GM19023 (cell line): Measurements from ENCODE around the gene MID1.

Source experiments
- ATAC-seq: cut with Tn5 transposase; IDR thresholded peaks from one replicate; pipeline ENCODE4 v1.9.1; 2021; ENCODE audit warnings: mild to moderate bottlenecking, moderate library complexity; ENCODE audit not compliant: unreplicated experiment

The MID1 gene

GRCh38 chrX:10577853-10578252 is 42.5 kb downstream of the MID1 start:
- no peak for ATAC-seq

GRCh38 chrX:10576777-10577447 is 43.5 kb downstream of the MID1 start:
- ATAC-seq: no peak

GRCh38 chrX:10576186-10576585 is 44.2 kb downstream of the MID1 start:
- ATAC-seq: no peak

- ATAC-seq: no peak
These were observed 45.7 kb downstream of the MID1 start for GRCh38 chrX:10574663-10575062.

- no peak for ATAC-seq
These were observed 49.1 kb downstream of the MID1 start for GRCh38 chrX:10571260-10571659.

- ATAC-seq: no peak
These were observed 49.8 kb downstream of the MID1 start for GRCh38 chrX:10570601-10571000.

- no peak for ATAC-seq
These were observed 50.4 kb downstream of the MID1 start for GRCh38 chrX:10569946-10570345.

GRCh38 chrX:10568428-10568827 is 52.0 kb downstream of the MID1 start:
- ATAC-seq: no peak

GRCh38 chrX:10567136-10567535 is 53.2 kb downstream of the MID1 start:
- no peak for ATAC-seq

GRCh38 chrX:10566716-10567097 is 53.7 kb downstream of the MID1 start:
- ATAC-seq: no peak

- no peak for ATAC-seq
These were observed 55.9 kb downstream of the MID1 start for GRCh38 chrX:10564484-10564883.

GRCh38 chrX:10557166-10557565 is 63.2 kb downstream of the MID1 start:
- ATAC-seq: no peak

- no peak for ATAC-seq
These were observed 64.0 kb downstream of the MID1 start for GRCh38 chrX:10556405-10556804.

GRCh38 chrX:10555846-10556245 is 64.5 kb downstream of the MID1 start:
- ATAC-seq: no peak

- ATAC-seq: no peak
These were observed 65.6 kb downstream of the MID1 start for GRCh38 chrX:10554612-10555270.

- ATAC-seq: no peak
These were observed 71.1 kb downstream of the MID1 start for GRCh38 chrX:10549280-10549679.

GRCh38 chrX:10548688-10549087 is 71.7 kb downstream of the MID1 start:
- no peak for ATAC-seq

GRCh38 chrX:10545882-10546281 is 74.5 kb downstream of the MID1 start:
- no peak for ATAC-seq

GRCh38 chrX:10542586-10542985 is 77.8 kb downstream of the MID1 start:
- ATAC-seq: no peak

- ATAC-seq: no peak
These were observed 81.6 kb downstream of the MID1 start for GRCh38 chrX:10538831-10539230.

- no peak for ATAC-seq
These were observed 83.1 kb downstream of the MID1 start for GRCh38 chrX:10537308-10537707.

- no peak for ATAC-seq
These were observed 83.6 kb downstream of the MID1 start for GRCh38 chrX:10536744-10537143.

- ATAC-seq: no peak
These were observed 85.8 kb downstream of the MID1 start for GRCh38 chrX:10534611-10535010.
